MM.1S (cell line): ENCODE measurements around the gene HSPB6.

ENCODE experiments used
- CTCF ChIP-seq: fragments of 300-600 bp; sonication (generic); IDR thresholded peaks from 2 replicates; pipeline ENCODE4 v1.5.1; 2016; ENCODE audit warnings: antibody characterized with exemption, low read length, mixed read lengths
- EZH2 ChIP-seq: fragments of 300-600 bp; sonication (generic); optimal IDR thresholded peaks from 2 replicates; pipeline ENCODE3; 2017; ENCODE audit warnings: low read depth, mild to moderate bottlenecking, antibody characterized with exemption, low read length, mixed read lengths
- EZH2phosphoT487 ChIP-seq: fragments of 300-600 bp; sonication (generic); IDR thresholded peaks from 2 replicates; pipeline ENCODE4 v1.6.1; 2018; ENCODE audit warnings: antibody characterized with exemption, low read length

DNA sequence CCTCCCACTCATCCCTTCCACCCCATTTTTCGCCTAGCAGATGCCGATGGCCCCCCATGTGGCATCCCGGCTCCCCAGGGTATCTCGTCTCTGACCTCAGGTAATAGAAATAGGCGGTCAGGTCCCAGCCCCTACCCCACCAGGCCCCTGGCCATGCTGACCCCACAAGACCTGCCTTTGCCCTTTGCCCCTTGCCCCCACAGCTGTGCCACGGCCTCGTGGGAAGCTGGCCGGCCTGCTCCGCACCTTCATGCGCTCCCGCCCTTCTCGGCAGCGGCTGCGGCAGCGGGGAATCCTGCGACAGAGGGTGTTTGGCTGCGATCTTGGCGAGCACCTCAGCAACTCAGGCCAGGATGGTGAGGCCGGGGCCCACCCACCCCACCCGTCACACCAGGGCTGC is 23.9 kb upstream of the HSPB6 start:
- TF ChIP-seq CTCF (no peak), EZH2phosphoT487 (no peak), EZH2 (no peak)
